GM23338 (cell line): Measurements from ENCODE around the gene GRIN2A. TPM values are rescaled to one million over a fixed set of nuclear protein-coding genes. Genes with fewer than 3 reads are reported as not detected.
A peak's percentile ranks its signal among the peaks of the same experiment; 100 is the strongest.

Source experiments
- ATAC-seq: fragments of 200-7000 bp; cut with Tn5 transposase; 3 replicates; pipeline ENCODE4 v1.9.1; 2020
- DNase-seq: peaks from one replicate; pipeline ENCODE4 v3.0.0-alpha.2; 2015; ENCODE audit warnings: low spot score
- H2AFZ ChIP-seq: fragments of 200-600 bp; sonication (generic); 2 replicates; pipeline ENCODE4 v1.8.0; 2016; ENCODE audit warnings: antibody characterized with exemption, mild to moderate bottlenecking, moderate library complexity
- H3F3A ChIP-seq: fragments of 200-600 bp; sonication (generic); replicated peaks from 2 replicates; pipeline ENCODE4 v1.8.0; 2017; ENCODE audit warnings: antibody characterized with exemption, mixed run types, low read depth
- H3K27ac ChIP-seq: fragments of 200-600 bp; sonication (generic); 2 replicates; pipeline ENCODE4 v1.6.1; 2016; ENCODE audit warnings: low read depth
- H3K27me3 ChIP-seq: fragments of 200-600 bp; sonication (generic); 2 replicates; pipeline ENCODE4 v1.8.0; 2016; ENCODE audit warnings: mild to moderate bottlenecking, mixed run types, moderate library complexity; ENCODE audit not compliant: insufficient read depth
- H3K36me3 ChIP-seq: fragments of 200-600 bp; sonication (generic); 2 replicates; pipeline ENCODE4 v1.8.0; 2016; ENCODE audit warnings: mild to moderate bottlenecking; ENCODE audit not compliant: insufficient read depth
- H3K4me1 ChIP-seq: fragments of 200-600 bp; sonication (generic); 2 replicates; pipeline ENCODE4 v1.8.0; 2016; ENCODE audit warnings: mild to moderate bottlenecking, moderate library complexity; ENCODE audit not compliant: insufficient read depth
- H3K4me2 ChIP-seq: fragments of 200-600 bp; sonication (generic); 2 replicates; pipeline ENCODE4 v1.7.1; 2017; ENCODE audit warnings: mixed run types
- H3K4me3 ChIP-seq: fragments of 200-600 bp; sonication (generic); 2 replicates; pipeline ENCODE4 v1.6.1; 2016; ENCODE audit warnings: mixed run types
- H3K79me2 ChIP-seq: fragments of 200-600 bp; sonication (generic); replicated peaks from 2 replicates; pipeline ENCODE4 v1.8.0; 2017; ENCODE audit warnings: mild to moderate bottlenecking; ENCODE audit not compliant: insufficient read depth
- H3K9me2 ChIP-seq: fragments of 200-600 bp; sonication (generic); 2 replicates; pipeline ENCODE4 v1.8.0; 2017; ENCODE audit not compliant: insufficient read depth
- H4K20me1 ChIP-seq: fragments of 200-600 bp; sonication (generic); replicated peaks from 2 replicates; pipeline ENCODE4 v1.8.0; 2017; ENCODE audit warnings: mild to moderate bottlenecking; ENCODE audit not compliant: insufficient read depth
- H3K27ac Mint-ChIP-seq: 2 replicates; pipeline ENCODE4 v1.8.0; 2020; ENCODE audit warnings: inconsistent platforms, mild to moderate bottlenecking, moderate library complexity, mixed read lengths
- H3K27me3 Mint-ChIP-seq: 3 replicates; pipeline ENCODE4 v1.8.0; 2022; ENCODE audit warnings: low read depth, mild to moderate bottlenecking, moderate library complexity, mixed read lengths, inconsistent platforms; ENCODE audit not compliant: insufficient read depth, poor library complexity
- H3K36me3 Mint-ChIP-seq: 3 replicates; pipeline ENCODE4 v1.8.0; 2021; ENCODE audit warnings: low read depth, mild to moderate bottlenecking, inconsistent platforms, moderate library complexity, mixed read lengths
- H3K4me1 Mint-ChIP-seq: 3 replicates; pipeline ENCODE4 v1.8.0; 2020; ENCODE audit warnings: mild to moderate bottlenecking, inconsistent platforms, mixed read lengths
- H3K4me3 Mint-ChIP-seq: 3 replicates; pipeline ENCODE4 v1.8.0; 2021; ENCODE audit warnings: moderate library complexity, mild to moderate bottlenecking, inconsistent platforms, mixed read lengths
- H3K9me3 Mint-ChIP-seq: 3 replicates; pipeline ENCODE4 v1.8.0; 2020; ENCODE audit warnings: moderate library complexity, mild to moderate bottlenecking, inconsistent platforms, mixed read lengths
- CREB1 ChIP-seq: fragments of 250-450 bp; sonication (Bioruptor Pico); IDR thresholded peaks from 2 replicates; pipeline ENCODE4 v1.5.0; 2020; ENCODE audit warnings: low read depth, mild to moderate bottlenecking, moderate library complexity
- ETS1 ChIP-seq: IDR thresholded peaks from 2 replicates; pipeline ENCODE4 v1.6.1; 2016; ENCODE audit warnings: antibody characterized with exemption
- EZH2 ChIP-seq: fragments of 200-600 bp; sonication (generic); IDR thresholded peaks from one replicate; pipeline ENCODE4 v1.8.0; 2017; ENCODE audit warnings: antibody characterized with exemption, mild to moderate bottlenecking, low read depth; ENCODE audit not compliant: unreplicated experiment
- EZH2phosphoT487 ChIP-seq: fragments of 200-600 bp; sonication (generic); IDR thresholded peaks from one replicate; pipeline ENCODE4 v1.8.1; 2018; ENCODE audit warnings: antibody characterized with exemption; ENCODE audit not compliant: unreplicated experiment
- JUNB ChIP-seq: IDR thresholded peaks from one replicate; pipeline ENCODE4 v1.6.1; 2016; ENCODE audit warnings: antibody characterized with exemption; ENCODE audit not compliant: unreplicated experiment
- NANOG ChIP-seq: IDR thresholded peaks from 2 replicates; pipeline ENCODE4 v1.6.1; 2016; ENCODE audit warnings: antibody characterized with exemption, borderline replicate concordance
- POLR2AphosphoS5 ChIP-seq: IDR thresholded peaks from 2 replicates; pipeline ENCODE4 v1.6.1; 2016; ENCODE audit warnings: antibody characterized with exemption, low read depth
- STAT1 ChIP-seq: IDR thresholded peaks from one replicate; pipeline ENCODE4 v1.6.1; 2016; ENCODE audit warnings: antibody characterized with exemption; ENCODE audit not compliant: unreplicated experiment
- ZNF114 ChIP-seq: fragments of 250-450 bp; sonication (Bioruptor Pico); IDR thresholded peaks from 2 replicates; pipeline ENCODE4 v1.5.0; 2020; ENCODE audit warnings: mild to moderate bottlenecking, moderate library complexity
- ZNF331 ChIP-seq: fragments of 250-450 bp; sonication (Bioruptor Pico); IDR thresholded peaks from 2 replicates; pipeline ENCODE4 v1.5.0; 2020; ENCODE audit warnings: low read depth, mild to moderate bottlenecking, moderate library complexity
- polyA plus RNA-seq: library from polyadenylated mRNA; unstranded; fragments of >200 nt; fragmentation: Nextera tagmentation; extraction: Ambion mirVana; gene quantifications from 2 replicates; pipeline ENCODE4 v1.2.1, GENCODE V29; 2016
- total RNA-seq: library from RNA; depleted of rRNA; stranded (reverse); fragments of >200 nt; shearing (Covaris generic); gene quantifications from 2 replicates; pipeline ENCODE4 v1.2.3, GENCODE V29; 2014
- TF ChIP-seq, protein P1 (sequence below): IDR thresholded peaks from one replicate; pipeline ENCODE4 v1.6.1; 2018; ENCODE audit warnings: antibody characterized with exemption; ENCODE audit not compliant: unreplicated experiment
- TF ChIP-seq, protein P2 (sequence below), 2 experiments: fragments of 200-600 bp in 1 of 2; sonication (generic) in 1 of 2; conservative IDR thresholded peaks; 2 replicates each; pipeline versions ENCODE4 v1.5.1 to v1.6.1; 2016 to 2017; ENCODE audit warnings: antibody characterized with exemption in 2 of 2, low read depth in 2 of 2, mild to moderate bottlenecking in 2 of 2, moderate library complexity in 1 of 2
- TF ChIP-seq, protein P3 (sequence below): fragments of 250-450 bp; sonication (Bioruptor Pico); IDR thresholded peaks from 2 replicates; pipeline ENCODE4 v1.5.0; 2020; ENCODE audit warnings: mild to moderate bottlenecking, moderate library complexity

Gene GRIN2A
- total and polyA plus RNA-seq, 2 experiments from 2014 or later, result 0.89 to 5.1 TPM

- Histone ChIP-seq H4K20me1 (peaks cover 3% of the 10 kb centered on the region; the same call in 1 of the 2 replicates), H3K27ac (no peak overlapping the region), H2AFZ (peak overlapping the region; percentile 96), H3K36me3 (no peaks in the 10 kb centered on the region), H3K4me3 (peak overlapping the region; percentile 84), H3K4me1 (peaks cover 3% of the 10 kb centered on the region; the same call in 1 of the 2 replicates), H3K79me2 (no peaks in the 10 kb centered on the region), H3F3A (no peaks in the 10 kb centered on the region), H3K27me3 (peaks cover 67% of the 10 kb centered on the region), H3K4me2 (peak overlapping the region; percentile 94), H3K9me2 (0 out of 2 replicates have a peak, but pooled peaks cover 10% of the 10 kb centered on the region)
- ATAC-seq (no peak), DNase-seq (no peak)
- Mint-ChIP-seq H3K27ac (no peak overlapping the region), H3K36me3 (peaks cover 8% of the 10 kb centered on the region), H3K4me3 (peak overlapping the region; percentile 76), H3K27me3 (peaks cover 40% of the 10 kb centered on the region), H3K4me1 (peaks cover 6% of the 10 kb centered on the region; the same call in 1 of the 3 replicates), H3K9me3 (no peaks in the 10 kb centered on the region; the same call in 2 of the 3 replicates)
- TF ChIP-seq CREB1 (no peak), POLR2AphosphoS5 (no peak), STAT1 (no peak), JUNB (no peak), EZH2phosphoT487 (no peak), ZNF114 (no peak), ZNF331 (CRISPR knock-in tag) (no peak), NANOG (no peak), ETS1 (no peak), EZH2 (no peak)
- TF ChIP-seq, protein P1, sequence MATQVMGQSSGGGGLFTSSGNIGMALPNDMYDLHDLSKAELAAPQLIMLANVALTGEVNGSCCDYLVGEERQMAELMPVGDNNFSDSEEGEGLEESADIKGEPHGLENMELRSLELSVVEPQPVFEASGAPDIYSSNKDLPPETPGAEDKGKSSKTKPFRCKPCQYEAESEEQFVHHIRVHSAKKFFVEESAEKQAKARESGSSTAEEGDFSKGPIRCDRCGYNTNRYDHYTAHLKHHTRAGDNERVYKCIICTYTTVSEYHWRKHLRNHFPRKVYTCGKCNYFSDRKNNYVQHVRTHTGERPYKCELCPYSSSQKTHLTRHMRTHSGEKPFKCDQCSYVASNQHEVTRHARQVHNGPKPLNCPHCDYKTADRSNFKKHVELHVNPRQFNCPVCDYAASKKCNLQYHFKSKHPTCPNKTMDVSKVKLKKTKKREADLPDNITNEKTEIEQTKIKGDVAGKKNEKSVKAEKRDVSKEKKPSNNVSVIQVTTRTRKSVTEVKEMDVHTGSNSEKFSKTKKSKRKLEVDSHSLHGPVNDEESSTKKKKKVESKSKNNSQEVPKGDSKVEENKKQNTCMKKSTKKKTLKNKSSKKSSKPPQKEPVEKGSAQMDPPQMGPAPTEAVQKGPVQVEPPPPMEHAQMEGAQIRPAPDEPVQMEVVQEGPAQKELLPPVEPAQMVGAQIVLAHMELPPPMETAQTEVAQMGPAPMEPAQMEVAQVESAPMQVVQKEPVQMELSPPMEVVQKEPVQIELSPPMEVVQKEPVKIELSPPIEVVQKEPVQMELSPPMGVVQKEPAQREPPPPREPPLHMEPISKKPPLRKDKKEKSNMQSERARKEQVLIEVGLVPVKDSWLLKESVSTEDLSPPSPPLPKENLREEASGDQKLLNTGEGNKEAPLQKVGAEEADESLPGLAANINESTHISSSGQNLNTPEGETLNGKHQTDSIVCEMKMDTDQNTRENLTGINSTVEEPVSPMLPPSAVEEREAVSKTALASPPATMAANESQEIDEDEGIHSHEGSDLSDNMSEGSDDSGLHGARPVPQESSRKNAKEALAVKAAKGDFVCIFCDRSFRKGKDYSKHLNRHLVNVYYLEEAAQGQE, result no peak
- TF ChIP-seq, protein P2, sequence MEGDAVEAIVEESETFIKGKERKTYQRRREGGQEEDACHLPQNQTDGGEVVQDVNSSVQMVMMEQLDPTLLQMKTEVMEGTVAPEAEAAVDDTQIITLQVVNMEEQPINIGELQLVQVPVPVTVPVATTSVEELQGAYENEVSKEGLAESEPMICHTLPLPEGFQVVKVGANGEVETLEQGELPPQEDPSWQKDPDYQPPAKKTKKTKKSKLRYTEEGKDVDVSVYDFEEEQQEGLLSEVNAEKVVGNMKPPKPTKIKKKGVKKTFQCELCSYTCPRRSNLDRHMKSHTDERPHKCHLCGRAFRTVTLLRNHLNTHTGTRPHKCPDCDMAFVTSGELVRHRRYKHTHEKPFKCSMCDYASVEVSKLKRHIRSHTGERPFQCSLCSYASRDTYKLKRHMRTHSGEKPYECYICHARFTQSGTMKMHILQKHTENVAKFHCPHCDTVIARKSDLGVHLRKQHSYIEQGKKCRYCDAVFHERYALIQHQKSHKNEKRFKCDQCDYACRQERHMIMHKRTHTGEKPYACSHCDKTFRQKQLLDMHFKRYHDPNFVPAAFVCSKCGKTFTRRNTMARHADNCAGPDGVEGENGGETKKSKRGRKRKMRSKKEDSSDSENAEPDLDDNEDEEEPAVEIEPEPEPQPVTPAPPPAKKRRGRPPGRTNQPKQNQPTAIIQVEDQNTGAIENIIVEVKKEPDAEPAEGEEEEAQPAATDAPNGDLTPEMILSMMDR (conservative IDR thresholded peaks at IDR 0.05; ENCODE audit: low read depth in 2 of 2), result no peak
- TF ChIP-seq, protein P3, sequence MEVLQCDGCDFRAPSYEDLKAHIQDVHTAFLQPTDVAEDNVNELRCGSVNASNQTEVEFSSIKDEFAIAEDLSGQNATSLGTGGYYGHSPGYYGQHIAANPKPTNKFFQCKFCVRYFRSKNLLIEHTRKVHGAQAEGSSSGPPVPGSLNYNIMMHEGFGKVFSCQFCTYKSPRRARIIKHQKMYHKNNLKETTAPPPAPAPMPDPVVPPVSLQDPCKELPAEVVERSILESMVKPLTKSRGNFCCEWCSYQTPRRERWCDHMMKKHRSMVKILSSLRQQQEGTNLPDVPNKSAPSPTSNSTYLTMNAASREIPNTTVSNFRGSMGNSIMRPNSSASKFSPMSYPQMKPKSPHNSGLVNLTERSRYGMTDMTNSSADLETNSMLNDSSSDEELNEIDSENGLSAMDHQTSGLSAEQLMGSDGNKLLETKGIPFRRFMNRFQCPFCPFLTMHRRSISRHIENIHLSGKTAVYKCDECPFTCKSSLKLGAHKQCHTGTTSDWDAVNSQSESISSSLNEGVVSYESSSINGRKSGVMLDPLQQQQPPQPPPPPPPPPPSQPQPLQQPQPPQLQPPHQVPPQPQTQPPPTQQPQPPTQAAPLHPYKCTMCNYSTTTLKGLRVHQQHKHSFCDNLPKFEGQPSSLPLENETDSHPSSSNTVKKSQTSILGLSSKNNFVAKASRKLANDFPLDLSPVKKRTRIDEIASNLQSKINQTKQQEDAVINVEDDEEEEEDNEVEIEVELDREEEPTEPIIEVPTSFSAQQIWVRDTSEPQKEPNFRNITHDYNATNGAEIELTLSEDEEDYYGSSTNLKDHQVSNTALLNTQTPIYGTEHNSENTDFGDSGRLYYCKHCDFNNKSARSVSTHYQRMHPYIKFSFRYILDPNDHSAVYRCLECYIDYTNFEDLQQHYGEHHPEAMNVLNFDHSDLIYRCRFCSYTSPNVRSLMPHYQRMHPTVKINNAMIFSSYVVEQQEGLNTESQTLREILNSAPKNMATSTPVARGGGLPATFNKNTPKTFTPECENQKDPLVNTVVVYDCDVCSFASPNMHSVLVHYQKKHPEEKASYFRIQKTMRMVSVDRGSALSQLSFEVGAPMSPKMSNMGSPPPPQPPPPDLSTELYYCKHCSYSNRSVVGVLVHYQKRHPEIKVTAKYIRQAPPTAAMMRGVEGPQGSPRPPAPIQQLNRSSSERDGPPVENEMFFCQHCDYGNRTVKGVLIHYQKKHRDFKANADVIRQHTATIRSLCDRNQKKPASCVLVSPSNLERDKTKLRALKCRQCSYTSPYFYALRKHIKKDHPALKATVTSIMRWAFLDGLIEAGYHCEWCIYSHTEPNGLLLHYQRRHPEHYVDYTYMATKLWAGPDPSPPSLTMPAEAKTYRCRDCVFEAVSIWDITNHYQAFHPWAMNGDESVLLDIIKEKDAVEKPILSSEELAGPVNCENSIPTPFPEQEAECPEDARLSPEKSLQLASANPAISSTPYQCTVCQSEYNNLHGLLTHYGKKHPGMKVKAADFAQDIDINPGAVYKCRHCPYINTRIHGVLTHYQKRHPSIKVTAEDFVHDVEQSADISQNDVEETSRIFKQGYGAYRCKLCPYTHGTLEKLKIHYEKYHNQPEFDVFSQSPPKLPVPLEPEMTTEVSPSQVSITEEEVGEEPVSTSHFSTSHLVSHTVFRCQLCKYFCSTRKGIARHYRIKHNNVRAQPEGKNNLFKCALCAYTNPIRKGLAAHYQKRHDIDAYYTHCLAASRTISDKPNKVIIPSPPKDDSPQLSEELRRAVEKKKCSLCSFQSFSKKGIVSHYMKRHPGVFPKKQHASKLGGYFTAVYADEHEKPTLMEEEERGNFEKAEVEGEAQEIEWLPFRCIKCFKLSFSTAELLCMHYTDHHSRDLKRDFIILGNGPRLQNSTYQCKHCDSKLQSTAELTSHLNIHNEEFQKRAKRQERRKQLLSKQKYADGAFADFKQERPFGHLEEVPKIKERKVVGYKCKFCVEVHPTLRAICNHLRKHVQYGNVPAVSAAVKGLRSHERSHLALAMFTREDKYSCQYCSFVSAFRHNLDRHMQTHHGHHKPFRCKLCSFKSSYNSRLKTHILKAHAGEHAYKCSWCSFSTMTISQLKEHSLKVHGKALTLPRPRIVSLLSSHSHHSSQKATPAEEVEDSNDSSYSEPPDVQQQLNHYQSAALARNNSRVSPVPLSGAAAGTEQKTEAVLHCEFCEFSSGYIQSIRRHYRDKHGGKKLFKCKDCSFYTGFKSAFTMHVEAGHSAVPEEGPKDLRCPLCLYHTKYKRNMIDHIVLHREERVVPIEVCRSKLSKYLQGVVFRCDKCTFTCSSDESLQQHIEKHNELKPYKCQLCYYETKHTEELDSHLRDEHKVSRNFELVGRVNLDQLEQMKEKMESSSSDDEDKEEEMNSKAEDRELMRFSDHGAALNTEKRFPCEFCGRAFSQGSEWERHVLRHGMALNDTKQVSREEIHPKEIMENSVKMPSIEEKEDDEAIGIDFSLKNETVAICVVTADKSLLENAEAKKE (CRISPR knock-in tag), result no peak
Observed at GRCh38 chr16:10180042-10180770, 2.0 kb downstream of the GRIN2A start.
